HG03469 (cell line): ENCODE data around the gene WNT11.
"Not testable (repeated sequence)": the region's sequence is repeated elsewhere in the genome, so short reads cannot be mapped to it uniquely, and the experiment has no call there.

Source experiments
- ATAC-seq: cut with Tn5 transposase; IDR thresholded peaks from one replicate; pipeline ENCODE4 v1.9.1; 2021; ENCODE audit warnings: mild to moderate bottlenecking, moderate library complexity, moderate number of reproducible peaks; ENCODE audit not compliant: unreplicated experiment

The WNT11 gene

DNA sequence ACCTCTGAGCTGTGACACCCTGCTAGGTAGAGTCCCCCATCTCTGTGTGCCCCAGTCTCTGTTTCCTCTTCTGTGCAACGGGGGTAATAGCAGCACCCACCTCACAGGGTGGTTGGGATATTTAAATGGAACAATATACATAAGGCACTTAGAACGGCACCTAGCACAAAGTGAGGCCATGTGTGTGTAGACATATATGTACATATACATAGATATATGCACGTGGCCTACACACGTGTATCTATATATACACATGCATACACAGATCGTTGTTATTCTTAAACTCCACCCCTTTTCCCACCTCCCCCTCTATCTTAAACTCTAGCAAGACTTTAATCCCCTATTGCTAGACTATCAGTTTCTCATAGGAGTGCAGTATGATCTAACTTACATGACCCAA lies 2.4 kb downstream of the WNT11 start:
- no peak for ATAC-seq

- ATAC-seq = no peak
Measured at GRCh38 chr11:76203131-76203925, 3.0 kb downstream of the WNT11 start.

DNA sequence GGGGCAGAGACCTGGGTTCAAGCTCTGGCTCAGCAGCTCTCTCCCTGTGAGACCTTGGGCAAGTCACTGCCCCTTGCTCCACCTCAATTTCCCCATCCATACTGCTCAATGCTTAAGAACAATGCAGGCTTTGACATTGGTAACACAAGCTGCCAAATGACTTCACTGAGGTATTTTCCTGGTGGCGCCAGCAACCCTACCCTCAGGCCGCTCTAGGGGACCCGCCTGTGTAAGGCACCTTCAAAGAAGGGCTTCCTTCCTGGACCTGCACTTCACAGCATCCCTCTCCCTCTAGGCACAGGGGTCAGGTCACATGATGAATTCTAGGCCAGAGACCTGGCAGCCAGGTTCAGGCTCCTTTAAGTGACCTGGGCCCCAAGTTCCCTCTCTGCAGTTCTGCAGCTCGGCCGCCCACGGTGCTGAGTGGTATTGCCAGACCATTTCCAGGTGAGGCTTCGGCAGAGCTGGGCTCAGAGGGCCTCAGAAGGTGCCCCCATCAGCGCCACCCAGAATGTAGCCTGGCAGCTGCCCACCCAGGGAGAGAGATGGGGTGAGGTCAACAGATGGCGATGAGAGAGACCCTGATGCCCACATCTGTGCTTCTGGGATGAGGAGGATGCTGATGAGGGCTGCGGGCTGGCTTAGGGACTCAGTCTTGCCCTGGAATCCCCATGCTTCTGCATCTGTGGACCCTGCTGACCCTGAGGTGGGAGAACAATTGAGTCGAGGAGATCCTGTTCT lies 4.5 kb downstream of the WNT11 start:
- no peak for ATAC-seq

- no peak for ATAC-seq
Measured at GRCh38 chr11:76201056-76201455, 5.2 kb downstream of the WNT11 start.

DNA sequence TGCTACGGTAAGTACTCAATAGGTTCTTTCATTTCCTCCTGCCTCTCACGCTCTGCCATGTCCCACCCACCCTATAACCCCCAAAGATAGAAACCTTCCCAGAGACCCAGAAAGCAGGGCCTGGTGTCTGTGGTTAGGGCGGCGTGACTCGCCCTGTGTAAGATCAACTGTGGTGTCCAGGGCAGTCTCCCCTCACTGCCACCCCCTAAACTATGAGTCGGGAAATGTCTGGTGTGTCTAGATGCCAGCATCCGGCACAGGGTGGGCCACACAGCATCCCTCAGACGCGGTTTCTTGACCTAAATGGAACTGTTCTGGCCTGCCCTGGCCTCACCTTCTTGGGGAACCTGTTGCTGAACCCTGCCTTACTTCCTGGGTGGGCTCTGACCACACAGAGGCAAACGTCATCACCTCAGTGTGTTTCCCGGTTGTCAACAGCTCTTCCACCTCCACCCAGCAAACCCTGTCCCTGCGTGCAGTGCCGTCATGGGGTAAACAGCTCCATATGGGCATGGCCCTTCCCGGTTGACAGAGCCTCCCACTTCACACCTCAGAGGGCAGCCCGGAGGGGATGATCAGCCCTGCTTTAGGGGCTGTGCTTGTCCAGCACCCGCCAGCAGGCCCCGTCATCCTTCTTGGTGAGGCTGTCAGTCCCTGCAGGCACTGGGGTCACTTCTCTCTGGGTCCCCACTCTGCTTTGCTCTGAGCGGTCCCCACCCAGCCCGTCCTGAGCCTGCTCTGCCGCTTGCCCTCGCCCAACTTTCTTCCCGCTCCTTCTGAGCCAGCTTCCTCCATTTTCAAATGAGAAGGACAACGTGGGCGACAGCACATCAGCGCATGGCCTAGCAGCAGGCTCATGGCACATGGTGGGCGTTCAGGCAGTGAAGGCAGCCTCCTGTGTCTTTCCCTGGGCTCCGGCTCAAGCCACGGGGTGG lies 6.0 kb downstream of the WNT11 start:
- no peak for ATAC-seq

DNA sequence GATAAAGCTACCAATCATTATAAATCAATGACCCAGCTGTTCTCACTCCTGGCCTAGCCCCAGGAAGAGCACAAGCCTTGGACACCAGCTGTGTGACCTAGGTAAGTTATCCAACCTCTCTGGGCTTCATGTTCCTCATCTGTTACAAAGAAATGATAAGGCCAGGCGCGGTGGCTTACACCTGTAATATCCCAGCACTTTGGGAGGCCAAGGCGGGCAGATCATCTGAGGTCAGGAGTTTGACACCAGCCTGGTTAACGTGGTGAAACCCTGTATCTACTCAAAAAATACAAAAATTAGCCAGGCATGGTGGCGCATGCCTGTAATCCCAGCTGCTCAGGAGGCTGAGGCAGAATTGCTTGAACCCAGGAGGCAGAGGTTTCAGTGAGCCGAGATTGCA lies 7.6 kb downstream of the WNT11 start:
- ATAC-seq = not testable (repeated sequence)

DNA sequence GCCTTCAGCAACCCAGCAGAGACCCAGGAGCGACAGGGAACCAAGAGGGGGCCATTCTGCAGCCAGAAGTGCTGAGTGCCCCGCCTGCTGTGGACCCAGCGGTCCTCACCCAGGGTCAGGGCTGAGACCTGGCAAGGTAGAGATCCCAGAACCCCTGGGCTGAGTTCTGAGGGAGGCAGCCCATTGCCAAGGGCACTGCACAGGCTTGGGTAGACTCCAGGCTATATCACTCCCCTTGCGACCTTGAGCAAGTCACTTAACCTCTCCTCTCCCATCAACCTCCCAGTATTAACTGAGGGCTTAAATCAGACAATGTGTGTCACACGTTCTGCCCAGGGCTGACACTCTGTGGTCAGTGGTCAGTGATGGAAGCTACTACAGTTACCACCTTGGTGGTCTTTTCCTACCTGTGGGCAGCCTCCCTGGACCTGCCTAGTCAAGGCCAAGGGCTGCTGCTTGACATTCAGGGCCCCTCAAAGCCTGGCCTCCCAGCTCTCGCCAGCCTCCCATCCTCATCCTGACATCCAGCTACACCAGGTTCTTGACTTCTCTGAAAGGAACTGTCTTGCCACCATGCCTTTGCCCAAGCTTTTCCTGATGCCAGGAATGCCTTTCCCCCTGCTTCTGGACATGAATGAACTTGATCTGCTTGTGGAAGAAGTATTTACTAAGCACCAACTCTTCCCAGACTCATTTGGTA lies 8.2 kb downstream of the WNT11 start:
- no peak for ATAC-seq

DNA sequence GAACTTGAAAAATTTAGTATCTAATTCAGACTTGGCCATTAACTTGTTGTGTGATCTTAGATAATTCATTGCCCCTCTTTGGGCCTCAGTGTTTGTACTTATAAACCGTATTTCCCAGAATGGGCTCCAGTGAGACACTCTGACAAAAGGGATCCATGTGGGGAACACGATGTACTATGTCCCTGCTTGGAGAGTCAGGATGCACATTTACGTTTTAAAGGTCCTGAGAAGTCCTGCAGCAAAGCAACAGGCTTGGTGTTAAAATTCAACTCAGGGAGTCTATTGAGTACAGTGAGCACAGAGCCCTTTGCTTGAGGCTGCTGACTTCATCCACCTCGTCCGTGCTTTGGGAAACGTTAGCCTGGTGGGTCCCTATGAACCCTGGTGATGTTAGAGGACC lies 9.0 kb downstream of the WNT11 start:
- no peak for ATAC-seq

DNA sequence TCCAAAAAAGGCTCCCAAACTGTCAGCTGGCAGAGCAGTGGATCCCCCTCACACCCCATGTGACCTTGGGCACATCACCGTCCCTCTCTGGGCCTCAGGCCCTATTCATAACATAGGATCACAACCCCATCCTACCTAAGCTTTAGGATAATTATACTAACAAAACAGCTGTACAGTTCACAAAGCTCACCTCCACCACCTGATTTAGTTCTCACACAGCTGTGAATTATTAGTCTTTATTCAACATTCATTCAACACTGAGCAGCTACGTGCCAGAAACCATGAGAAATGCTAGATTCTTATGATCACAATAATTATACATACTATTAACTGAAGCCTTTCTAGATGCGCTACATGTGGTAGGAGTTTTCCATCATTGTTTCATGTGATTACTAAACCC lies 9.5 kb downstream of the WNT11 start:
- ATAC-seq = no peak

- no peak for ATAC-seq
Measured at GRCh38 chr11:76194872-76195668, 11.2 kb downstream of the WNT11 start.

DNA sequence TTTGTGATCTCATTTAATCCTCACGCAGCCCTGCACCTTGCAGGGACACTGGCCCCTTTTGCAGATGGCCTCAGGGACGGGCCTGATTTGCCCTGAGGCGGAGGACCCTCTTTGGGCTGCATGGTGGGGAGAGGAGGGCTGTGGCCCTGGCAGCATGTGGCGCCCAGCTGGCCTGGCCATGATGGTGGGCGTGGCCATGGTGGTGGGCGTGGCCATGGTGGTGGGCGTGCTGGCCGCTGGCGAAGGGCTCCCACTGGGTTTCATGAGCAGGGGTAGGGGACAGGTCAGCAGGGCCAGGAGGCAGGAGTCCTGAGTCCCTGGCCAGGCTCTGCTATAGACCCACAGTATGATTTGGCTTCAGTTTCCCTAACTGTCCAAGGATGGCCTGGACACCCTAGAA lies 13.1 kb downstream of the WNT11 start:
- no peak for ATAC-seq

- ATAC-seq = no peak
Measured at GRCh38 chr11:76190376-76190775, 15.9 kb downstream of the WNT11 start.

DNA sequence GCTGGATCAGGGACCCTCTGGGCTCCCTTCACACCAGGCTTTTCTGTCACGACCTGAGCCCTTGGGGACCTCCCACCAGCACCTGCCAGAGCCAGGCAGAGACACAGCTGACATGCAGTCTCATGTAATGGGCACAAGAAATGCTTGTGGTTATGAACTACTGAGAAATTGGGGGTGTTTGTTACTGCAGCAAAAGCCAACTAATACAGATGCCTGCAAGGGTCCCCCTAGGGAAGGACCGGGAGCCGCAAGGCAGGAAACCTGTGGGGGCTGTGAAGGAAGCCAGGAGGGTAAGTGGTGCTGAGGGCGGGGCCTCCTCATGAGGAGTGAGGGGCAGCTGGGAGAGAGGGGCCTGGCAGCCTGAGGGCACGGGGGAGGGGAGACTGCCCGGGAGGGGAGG lies 16.6 kb downstream of the WNT11 start:
- no peak for ATAC-seq

GRCh38 chr11:76188873-76189272 lies 17.4 kb downstream of the WNT11 start:
- ATAC-seq = no peak

GRCh38 chr11:76186776-76187279 lies 19.5 kb downstream of the WNT11 start:
- ATAC-seq = no peak

- no peak for ATAC-seq
Measured at GRCh38 chr11:76185931-76186401, 20.3 kb downstream of the WNT11 start.

DNA sequence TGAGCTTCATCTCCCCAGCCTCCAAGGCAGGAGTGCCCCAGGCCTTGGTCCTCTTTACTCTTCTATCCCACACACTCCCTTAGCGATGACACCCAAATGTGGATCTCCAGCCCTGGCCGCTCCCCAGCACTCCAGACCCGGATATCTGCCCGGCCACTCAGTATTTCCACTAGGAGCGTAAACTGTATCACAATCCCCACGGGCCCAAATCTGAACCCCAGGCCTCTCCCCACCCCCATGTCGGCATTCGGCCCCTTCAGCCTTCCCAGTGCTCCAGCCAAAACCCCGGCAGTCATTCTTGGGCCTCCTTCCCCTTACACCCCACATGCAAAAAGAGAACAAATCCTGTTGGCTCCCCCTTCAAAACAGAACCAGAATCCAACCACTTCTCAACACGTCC lies 20.8 kb downstream of the WNT11 start:
- ATAC-seq = no peak

- ATAC-seq = no peak
Measured at GRCh38 chr11:76184551-76184993, 21.7 kb downstream of the WNT11 start.

DNA sequence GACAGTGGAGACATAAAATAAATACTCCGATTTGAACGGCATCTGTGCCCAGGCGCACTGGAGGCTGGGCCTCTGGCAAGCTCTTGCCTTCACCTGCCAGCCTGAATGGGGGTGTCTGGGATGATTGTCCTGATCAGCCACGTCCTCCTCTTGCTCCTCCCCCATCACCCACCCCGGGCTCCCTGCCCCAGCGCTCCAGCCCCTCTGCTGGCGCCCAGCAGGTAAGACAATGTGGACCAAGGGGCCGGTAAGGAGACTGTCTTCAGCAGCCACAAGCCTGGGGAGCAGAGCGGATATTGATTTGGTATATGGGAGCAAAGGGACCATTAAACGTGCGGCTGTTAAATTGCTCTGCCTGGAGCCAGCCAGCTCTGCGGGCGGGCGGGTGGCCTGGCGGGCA lies 24.9 kb downstream of the WNT11 start:
- ATAC-seq = no peak
